ENCODE data around the gene THSD4.

- TF ChIP-seq CTCF (IDR thresholded peaks at IDR 0.05; ENCODE audit: poor library complexity, severe bottlenecking) (no peak), EP300 (conservative IDR thresholded peaks at IDR 0.05; ENCODE audit: poor library complexity, severe bottlenecking) (no peak), POLR2AphosphoS5 (IDR thresholded peaks at IDR 0.05) (no peak), SMC3 (conservative IDR thresholded peaks at IDR 0.05; ENCODE audit: poor library complexity) (no peak), EZH2 (IDR thresholded peaks at IDR 0.05; ENCODE audit: borderline replicate concordance, insufficient read depth, low read length, poor library complexity, severe bottlenecking) (no peak), TAF1 (IDR thresholded peaks at IDR 0.05; ENCODE audit: low read depth) (no peak), RAD21 (conservative IDR thresholded peaks at IDR 0.05) (no peak), MXI1 (conservative IDR thresholded peaks at IDR 0.05; ENCODE audit: poor library complexity, severe bottlenecking) (no peak)
- TF ChIP-seq, protein P1, sequence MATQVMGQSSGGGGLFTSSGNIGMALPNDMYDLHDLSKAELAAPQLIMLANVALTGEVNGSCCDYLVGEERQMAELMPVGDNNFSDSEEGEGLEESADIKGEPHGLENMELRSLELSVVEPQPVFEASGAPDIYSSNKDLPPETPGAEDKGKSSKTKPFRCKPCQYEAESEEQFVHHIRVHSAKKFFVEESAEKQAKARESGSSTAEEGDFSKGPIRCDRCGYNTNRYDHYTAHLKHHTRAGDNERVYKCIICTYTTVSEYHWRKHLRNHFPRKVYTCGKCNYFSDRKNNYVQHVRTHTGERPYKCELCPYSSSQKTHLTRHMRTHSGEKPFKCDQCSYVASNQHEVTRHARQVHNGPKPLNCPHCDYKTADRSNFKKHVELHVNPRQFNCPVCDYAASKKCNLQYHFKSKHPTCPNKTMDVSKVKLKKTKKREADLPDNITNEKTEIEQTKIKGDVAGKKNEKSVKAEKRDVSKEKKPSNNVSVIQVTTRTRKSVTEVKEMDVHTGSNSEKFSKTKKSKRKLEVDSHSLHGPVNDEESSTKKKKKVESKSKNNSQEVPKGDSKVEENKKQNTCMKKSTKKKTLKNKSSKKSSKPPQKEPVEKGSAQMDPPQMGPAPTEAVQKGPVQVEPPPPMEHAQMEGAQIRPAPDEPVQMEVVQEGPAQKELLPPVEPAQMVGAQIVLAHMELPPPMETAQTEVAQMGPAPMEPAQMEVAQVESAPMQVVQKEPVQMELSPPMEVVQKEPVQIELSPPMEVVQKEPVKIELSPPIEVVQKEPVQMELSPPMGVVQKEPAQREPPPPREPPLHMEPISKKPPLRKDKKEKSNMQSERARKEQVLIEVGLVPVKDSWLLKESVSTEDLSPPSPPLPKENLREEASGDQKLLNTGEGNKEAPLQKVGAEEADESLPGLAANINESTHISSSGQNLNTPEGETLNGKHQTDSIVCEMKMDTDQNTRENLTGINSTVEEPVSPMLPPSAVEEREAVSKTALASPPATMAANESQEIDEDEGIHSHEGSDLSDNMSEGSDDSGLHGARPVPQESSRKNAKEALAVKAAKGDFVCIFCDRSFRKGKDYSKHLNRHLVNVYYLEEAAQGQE (IDR thresholded peaks at IDR 0.05; ENCODE audit: borderline replicate concordance), result no peak
Observed at GRCh38 chr15:71435552-71435951, 320.3 kb downstream of the THSD4 start.

All from neural cell (in vitro differentiated cells).